HL-60 (cell line): Measurements from ENCODE around the gene ADH7.

Experiments used
- CTCF ChIP-seq: IDR thresholded peaks from one replicate; pipeline ENCODE4 v1.5.1; 2011; ENCODE audit warnings: low read length, control low read depth, inconsistent platforms; ENCODE audit not compliant: insufficient read depth
- POLR2AphosphoS5 ChIP-seq: IDR thresholded peaks from 2 replicates; pipeline ENCODE4 v1.6.1; 2012; ENCODE audit warnings: low read depth
- REST ChIP-seq: IDR thresholded peaks from 2 replicates; pipeline ENCODE4 v1.6.1; 2012; ENCODE audit warnings: low read depth; ENCODE audit not compliant: insufficient replicate concordance

GRCh38 chr4:99390055-99390454 is 45.1 kb downstream of the ADH7 start:
- TF ChIP-seq POLR2AphosphoS5 (no peak), CTCF (no peak), REST (no peak)
